NCI-H1930 (cell line): ENCODE measurements around the gene SLC38A8.

Experiments used
- DNase-seq, 2 experiments: peaks; one replicate each; lab custom pipeline; 2025; lab: John Stamatoyannopoulos, UW

The SLC38A8 gene

DNA sequence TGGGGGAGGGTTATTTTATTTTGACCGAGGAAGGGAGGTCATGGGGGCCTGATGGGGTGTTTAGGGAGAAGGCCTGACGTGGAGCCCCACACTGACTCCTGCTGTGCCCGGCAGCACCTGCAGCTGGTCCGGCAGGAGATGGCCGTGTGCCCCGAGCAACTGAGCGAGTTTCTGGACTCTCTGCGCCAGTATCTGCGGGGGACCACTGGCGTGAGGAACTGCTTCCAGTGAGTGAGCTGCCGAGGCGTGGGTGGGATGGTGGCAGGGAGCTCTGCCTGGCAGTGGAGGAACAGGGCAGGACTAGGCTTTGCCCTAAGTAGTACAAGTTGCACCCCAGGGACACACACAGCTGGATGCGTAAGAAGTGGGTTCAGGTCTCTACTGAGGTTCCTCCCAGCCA, 44.5 kb downstream of the SLC38A8 start:
- DNase-seq = no peak

DNA sequence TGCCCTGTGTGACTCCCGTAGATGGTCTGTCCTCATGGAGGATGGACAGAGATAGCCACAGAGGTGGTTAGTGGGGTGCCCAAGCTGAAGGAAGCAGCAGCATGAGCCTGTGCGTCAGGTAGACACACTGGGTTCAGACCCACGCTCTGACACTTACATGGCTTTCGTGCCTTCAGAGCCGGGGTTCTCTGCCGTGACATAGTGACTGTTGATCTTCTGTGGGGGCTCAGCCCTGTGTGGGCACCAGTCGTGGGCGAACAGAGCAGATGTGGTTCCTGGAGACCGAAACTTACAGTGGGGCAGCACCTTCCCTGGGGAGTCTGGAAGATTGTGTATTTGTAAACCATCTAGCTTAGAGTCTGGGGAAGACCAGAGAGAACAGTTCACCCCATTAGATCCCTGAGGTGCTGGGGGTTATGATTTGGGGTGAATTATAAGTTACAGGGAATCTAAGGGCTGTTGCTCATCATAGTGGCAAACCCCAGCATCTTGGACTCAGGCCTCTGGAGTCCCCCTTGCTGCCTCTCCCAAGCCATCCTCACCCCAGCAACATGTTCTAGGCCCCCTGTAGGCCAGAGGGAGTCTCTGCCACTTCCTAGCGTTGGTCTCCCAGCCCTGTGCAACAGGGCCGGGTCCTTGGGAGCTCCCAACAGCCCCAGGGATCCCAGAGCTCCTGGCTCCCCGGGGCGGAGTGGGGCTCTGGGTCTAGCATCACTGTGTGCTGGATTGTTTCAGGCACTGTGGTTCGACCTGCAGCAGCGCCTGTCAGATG, 45.9 kb downstream of the SLC38A8 start:
- DNase-seq = no peak

DNA sequence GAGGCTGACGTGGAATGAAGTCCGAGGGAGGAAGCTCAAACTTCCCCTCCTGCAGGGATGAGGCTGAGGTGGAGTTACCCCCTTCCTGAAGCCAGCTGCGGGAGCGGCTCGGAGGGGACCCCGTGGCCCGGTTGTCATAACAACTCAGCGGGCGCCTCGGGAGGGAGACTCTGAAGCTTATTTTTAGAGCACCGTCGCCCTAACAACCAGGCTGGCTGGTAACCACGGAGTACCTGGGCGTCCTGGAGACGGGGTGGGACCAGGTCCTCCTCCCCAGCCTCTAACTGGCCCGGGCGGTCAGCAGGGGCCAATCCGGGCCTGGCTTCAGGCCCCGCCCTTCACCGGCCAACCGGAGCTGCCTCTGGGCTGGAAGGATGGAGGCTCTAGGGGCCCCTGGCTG, 46.8 kb downstream of the SLC38A8 start:
- peak in 1 of 2 experiments; percentile 9 for DNase-seq

DNA sequence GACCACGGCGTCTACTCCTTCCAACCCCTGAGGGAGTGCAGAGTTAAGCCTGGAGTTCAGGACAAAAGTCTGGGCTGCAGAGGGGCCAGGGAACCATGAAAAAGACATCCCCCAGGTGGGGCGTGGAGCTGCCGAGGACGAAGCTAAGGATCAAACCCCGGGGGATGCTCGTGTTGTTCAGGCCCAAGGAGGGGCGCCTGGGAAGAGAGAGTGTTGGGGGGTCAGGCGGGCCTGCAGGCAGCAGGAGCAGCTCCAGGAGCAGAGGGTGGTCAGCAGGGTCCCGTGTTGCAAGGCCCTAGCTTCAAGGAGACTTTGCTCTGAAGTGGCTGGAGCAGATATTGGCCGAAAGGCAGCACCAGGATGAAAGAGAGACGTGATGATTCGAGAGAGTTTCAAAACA, 47.9 kb downstream of the SLC38A8 start:
- no peak for DNase-seq

DNA sequence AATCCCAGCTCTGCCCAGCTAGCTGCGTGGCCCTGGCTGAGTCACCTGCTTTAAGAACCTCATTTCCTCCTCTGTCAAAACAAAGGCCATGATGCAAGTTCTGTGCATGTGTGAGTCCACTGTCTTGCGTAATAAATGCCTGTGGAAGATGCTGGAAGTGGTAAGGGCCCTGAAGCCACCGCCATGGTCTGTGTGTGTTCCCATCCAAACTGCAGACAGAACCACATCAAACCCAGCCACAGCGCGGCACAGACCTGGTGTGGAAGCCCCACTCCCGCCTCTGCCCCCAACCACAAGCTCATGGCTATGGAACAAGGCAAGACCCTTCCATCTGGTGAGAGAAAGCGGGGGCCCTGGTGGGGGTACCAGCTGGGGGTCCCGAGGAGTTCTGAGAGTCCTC, 48.5 kb downstream of the SLC38A8 start:
- DNase-seq = no peak

DNA sequence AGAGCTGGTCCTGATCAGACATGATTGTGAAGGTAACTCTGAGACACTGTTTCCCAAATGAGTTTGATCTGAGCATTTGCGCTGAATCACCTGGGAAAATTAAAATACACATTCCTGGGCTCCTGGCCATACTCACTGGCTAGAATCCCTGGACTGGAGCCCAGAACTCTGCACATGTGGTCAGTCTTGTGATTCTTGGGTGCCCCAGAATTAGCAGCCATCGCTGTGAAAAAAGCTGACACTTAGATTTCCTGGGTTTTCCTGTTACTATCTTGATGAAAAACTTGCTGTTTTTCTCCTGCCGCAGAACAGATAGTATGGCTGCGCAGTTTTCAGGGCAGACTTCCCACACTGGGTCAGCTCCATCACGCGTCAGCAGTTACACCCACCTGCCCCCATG, 50.0 kb downstream of the SLC38A8 start:
- no peak for DNase-seq

DNA sequence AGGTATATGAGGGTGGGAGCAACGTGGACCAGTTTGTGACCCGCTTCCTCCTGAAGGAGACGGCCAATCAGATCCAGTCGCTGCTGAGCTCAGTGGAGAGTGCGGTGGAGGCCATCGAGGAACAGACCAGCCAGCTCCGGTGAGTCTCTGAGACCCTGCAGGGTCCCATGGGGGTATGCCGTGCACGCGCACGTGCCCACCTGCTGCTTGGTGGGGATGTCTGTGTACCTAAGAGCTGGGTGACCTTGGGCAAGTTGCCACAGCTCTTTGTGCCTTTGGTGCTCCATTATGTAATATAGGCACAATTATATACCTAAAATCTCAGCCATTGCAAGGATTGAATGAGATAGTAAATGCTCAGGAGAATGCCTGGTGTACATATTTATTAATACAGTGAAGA, 52.1 kb downstream of the SLC38A8 start:
- DNase-seq = no peak

DNA sequence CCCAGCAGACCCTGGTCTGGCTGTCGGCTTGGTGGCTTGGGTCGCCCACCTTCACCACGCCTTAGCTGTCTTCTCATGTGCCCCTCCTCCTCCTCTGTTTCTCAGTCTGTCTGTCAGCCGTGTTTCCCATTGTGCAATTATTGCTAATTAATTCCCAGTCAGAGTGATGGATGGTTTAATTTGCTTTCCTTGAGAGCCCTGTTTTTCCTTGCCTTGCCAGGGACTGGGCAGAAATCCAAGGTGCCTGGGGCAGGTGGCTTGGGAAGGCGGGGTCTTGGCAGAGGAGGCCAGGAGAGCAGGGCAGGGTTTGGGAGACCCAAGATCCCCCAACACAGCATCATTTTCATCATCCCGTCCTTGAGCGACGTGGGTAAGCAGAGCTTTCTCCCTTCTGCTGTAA, 53.3 kb downstream of the SLC38A8 start:
- no peak for DNase-seq

DNA sequence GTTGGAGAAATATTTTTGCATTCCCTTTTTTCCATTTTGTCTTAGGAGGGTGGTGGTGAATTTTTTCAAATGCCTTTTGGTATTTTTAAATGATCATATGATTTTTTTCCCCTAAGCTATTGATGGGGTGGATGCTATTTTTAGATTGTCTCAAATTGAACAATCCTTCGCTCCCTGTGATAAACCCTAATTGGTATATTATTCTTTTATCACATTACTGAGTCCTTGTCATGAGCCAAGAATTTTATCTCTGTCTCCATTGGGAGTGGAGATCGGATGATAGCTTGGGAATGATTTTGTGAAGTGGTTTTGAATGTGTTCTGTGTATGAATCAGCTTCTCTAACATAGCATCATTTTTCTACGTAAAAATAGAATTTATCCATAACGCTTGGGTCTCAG, 59.1 kb downstream of the SLC38A8 start:
- DNase-seq = no peak

DNA sequence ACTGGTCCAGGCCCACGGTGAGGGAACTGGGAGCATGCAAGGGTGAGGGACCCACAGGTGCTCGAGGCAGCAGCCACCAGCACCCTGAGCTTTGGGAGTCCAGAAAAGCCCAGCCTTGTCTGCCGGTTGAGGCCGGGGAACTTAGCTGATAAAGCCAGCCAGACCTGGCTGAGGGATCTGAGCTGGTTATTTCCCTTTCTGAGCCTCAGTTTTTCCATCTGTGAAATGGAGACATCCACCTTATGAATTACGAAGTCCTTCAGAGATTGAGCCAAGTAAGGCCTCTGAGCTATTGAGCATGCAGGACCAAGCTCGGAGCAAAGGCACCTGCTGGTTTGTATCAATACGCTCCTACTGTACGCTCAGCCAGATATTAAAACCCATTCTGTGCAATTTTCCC, 60.8 kb downstream of the SLC38A8 start:
- DNase-seq = no peak

DNA sequence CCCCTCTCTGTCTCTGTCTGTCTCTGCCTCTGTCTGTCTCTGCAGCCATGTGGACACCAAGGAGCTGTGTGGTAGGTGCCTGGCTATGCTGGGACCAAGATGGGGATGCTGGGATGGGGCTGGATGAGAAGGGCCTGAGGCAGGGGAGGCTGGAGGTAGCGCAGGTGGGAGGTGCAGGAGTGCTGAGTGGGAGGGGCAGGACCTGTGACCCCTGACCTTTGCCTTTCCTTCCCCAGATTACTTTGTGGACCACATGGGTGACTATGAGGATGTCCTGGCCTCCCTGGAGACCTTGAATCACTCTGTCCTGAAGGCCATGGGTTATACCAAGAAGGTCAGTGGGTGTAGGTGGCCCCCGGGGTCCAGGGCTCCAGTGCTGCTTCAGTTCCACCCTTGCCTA, 61.8 kb downstream of the SLC38A8 start:
- no peak for DNase-seq

DNA sequence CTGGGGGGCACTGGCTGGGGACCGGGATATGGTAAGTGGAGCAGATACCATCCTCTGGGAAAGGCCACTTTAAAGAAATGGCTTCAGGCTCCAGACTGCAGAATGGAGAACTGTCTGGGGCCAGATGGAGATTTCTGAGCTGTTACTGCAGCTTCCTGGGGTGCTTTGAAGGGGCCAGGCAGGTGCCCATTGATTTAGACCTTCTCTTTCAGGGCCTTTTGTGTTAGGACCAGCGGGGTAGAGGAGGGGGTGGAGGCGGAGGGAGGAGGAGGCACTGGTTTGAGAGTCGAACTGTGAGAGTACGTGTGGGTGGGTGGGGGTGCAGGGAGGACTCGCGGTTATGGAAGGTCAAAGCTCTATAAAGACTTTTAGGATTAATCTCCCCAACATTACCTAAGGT, 63.2 kb downstream of the SLC38A8 start:
- no peak for DNase-seq

DNA sequence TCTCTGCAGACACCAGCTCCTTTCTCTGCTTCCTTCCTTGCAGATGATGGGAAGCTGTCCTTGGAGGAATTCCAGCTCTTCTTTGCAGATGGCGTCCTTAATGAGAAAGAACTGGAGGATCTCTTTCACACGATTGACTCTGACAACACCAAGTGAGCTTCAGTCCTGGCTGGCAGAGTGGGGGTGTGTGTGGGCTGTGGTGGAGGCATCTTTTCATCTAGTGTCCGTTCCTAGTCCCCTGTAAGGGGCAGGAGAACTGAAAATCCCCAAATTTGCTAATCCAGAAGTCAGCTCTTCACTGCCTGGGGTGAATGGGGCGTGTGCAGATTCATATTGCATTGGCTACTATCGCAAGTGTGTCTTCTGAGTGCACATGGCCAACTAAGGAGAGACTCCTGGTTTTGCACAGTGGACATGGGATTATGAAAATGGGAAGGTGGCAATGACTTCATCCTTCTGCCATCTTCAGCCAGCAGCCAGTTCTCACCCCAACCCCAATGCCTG, 64.1 kb downstream of the SLC38A8 start:
- no peak for DNase-seq

DNA sequence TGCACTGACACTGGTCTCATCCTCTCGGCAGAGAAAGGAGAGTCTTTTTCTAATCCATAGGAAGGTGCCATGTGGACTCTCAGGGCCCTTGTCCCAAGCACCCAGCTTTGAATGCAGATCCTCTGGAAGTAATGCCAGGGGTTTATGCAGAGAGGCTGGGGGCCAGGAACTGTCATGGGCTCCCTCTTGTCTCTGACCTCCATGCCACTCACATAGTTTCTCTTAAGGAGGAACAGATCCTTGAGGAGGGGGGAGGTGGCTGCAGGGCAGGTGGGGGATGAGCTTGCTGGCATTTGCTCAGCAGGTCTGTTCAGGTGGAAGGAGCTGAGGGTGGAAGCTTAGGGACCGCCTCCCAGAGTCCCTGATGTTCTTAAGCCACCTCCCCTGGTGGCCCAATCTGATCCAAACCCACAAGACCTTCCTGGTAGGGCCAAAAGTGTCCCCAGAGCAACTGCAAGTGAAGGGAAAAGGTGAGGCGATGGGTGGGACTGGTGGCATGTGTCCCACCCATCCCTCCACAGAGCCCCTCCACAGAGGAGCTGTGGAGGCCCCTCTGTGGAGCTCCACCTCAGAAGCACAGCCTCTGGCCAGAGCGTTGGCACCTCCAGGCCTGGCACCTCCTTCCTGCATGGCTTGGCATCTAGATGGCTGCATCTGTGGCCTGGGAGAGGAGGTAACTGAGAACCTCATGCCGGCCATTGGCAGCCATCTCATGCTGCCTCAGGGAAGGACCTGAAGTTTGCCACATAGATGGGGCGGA, 65.4 kb downstream of the SLC38A8 start:
- DNase-seq = no peak

DNA sequence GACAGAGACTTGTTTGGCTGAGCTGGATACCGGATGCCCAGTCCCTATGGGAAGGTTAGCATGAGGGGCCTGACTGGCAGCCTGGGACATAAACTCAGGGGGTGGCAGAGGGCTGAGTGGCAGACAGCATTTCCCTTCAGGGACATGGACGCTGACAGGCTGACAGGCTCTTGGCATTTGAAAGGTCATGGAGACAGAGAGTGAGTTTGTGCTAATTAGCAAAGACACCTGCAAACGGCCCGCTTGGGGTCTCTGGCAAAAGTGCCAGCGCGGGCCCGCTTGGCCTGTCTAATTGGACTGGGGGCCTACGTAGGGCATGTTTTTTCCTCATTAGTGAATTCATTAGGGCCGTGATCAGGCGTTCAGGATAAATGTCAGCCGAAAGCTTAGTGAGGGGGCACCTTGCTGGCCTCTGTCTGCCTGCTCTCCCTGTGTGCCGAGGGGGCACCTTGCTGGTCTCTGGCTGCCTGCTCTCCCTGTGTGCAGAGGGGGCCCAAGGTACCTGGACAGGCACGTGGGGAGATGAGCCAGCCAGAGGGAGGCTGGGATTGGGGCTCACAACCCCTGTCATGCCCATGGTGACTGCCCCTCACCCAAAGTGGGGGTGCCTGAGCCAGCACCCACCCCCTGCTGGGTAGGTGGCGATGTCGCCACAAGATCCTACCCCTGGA, 66.9 kb downstream of the SLC38A8 start:
- DNase-seq = no peak

DNA sequence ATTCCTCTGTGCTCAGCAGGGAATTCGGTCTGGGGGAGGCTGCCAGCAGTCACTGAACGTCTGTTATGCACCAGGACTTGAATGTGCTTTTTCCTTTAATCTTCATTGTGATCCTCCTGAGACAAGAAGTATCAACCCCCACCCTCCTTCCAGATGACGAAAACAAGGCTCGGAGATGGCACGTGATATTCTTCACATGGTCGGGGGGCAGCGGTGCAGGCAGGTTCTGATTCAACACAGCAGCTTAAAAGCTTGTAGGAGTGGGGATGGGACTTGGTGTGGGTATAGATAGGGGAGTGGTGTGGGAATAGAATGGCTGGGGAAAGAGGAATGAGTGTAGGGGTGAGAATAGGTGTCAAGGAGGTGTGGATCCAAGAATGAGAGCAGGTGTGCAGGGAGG, 68.1 kb downstream of the SLC38A8 start:
- no peak for DNase-seq

DNA sequence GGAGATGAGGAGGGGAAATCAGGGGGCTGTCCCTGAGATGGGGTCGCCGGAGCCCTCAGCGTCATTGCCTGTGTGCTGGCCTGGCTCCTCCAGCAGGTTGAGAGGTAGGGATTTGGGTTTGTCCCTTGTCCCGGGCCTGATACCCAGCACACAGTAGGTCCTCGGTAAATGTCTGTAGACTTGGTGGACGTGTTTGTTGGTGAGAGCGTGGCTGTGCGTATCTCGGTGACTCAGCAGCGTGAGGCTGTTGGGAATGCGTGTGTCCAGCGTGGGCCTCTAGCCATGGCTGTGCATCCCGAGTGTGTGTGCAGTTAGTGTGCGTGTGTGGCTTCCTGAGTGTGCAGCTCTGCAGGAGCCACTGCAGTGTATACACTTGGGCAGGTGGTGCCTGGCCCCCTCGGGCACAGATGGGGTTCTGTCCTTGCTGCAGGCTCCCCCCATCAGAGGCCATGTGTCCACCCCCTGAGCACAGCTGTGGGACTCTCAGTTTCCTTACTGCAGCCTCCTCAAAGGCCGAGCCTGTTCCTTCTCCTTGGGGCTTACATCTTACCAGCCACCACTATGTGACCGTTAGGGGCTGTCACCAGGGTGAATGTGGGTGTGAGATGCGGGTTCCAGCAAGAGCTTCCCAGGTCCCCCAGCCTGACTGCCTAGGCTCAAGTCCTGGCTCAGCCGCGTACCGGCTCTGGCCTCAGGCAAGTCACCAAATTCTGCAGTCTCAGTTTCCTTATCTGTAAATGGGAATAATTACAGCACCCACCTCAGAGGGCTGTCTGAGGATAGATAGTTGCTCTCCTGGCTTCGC, 68.8 kb downstream of the SLC38A8 start:
- no peak for DNase-seq

DNA sequence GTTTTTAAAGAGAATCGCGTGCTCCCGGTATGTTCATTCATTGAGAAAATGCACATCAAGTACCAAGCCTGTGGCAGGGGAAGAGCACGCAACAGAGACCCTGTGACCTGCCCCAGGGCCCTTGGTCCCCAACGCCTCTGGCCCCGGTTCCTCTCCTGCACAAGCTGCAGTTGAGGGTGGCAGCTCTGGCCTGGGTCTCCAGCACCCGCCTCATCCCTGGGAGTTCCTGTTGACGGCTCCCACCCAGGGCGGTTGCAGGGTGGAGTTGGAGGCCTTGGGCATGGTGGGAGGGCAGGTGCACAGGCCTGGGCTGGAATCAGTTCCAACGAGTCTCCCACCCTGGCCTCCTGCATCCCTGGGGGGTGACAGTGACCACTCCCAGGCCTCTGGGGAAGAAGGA, 69.5 kb downstream of the SLC38A8 start:
- no peak for DNase-seq

DNA sequence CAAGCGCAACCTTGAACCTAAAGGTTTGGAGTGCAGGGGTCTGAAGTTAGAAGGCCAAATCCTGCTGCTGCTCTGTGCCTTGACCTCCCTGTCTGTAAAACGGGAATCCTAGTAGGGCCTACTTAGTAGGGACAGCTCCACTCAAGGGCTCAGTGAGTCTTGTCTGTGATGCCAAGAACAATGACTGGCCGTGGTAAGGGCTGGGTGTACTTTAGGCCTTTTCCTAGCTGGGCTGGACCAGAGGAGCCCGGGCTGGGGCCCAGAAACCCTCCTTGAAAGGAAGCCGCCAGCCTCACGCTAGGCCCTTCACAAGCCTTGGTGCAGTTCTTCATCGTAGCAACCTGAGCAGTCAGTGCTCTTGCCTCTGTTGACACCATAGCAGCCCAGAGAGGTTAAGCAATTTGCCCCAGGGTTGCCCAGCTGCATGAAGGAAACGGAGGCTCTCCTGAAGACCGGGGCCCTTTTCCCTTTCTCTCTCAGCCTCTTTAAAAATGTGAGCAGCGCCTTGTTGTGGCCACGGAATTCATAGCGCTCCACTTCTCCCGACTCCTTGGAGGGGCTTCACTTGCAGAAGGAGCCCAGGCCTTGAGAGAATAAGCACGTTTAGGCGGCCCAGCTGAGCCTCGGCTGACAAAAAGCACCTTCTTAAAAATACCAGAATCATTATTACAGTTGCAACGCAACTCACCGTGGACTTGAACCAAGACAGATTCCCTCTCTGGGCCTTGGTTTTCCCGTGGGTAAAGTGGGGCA, 70.2 kb downstream of the SLC38A8 start:
- no peak for DNase-seq

DNA sequence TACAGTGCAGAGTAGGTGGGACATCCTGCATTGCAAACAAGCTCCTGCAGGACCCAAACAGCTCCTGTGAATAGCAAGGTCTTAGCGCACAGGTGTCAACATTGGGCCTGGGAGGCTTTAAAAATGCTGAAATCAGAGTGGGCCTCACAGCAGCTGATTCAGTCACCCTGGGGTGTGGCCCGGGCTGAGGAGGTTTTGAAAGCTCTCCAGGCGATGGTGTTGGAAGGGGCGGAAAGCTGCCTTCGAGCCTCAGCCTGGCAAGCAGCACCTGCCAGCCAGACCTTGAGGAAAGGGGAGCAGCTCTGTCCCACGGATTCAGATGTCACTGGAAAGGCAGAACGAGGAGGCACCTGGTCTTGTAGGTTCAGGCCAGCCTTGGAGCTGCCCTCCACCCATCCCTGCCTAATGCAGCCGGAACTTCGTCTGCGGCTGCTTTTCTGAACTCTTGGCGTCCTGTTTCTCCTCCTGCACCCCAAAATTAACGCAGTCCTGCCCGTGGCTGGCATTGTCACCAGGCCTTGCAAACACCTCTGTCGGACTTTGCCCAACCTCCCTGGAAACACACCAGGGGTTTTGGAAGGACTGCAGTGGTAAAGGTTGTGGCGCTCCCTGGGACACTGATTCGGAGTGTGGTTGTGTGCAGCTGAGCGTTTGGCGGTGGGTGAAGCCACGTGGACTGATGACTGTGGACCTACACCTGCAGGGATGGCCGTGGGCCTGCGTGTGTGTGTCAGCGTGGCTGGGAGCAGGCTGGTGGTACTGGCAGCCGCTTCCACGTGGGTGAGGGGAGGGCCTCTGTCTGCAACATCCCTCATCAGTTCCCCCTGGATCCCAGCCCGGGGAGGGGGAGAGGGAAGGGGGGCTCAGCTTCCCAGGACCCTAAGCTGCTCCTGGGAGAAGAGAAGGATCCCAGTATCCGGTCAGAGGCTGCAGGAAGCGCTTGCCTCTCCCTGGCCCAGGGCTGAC, 71.1 kb downstream of the SLC38A8 start:
- DNase-seq = no peak
